ENCODE data around the gene COX19.

GRCh38 chr7:997404-998395 is 22.4 kb upstream of the COX19 start:
- TF ChIP-seq ZNF384 (IDR thresholded peaks at IDR 0.05) = no peak
- no peak for TF ChIP-seq ARNT (IDR thresholded peaks at IDR 0.05)
- TF ChIP-seq TARDBP (IDR thresholded peaks at IDR 0.05) = no peak
- TF ChIP-seq BHLHE40 (IDR thresholded peaks at IDR 0.05; ENCODE audit: borderline replicate concordance) = no peak
- TF ChIP-seq SUZ12 (IDR thresholded peaks at IDR 0.05) = no peak
- TF ChIP-seq NFRKB (IDR thresholded peaks at IDR 0.05) = no peak
- TF ChIP-seq FOXA1 (IDR thresholded peaks at IDR 0.05) = no peak
- TF ChIP-seq FOXM1 (IDR thresholded peaks at IDR 0.05; ENCODE audit: borderline replicate concordance) = no peak
- TF ChIP-seq FOXK2 (IDR thresholded peaks at IDR 0.05) = no peak
- no peak for TF ChIP-seq HDGF (IDR thresholded peaks at IDR 0.05; ENCODE audit: borderline replicate concordance)
- TF ChIP-seq PKNOX1 (IDR thresholded peaks at IDR 0.05) = no peak

Measured in HEK293T (cell line).